ENCODE results near the gene C12orf56. TPM values are rescaled to one million over a fixed set of nuclear protein-coding genes. Genes with fewer than 3 reads are reported as not detected.

Gene C12orf56
- total and polyA plus RNA-seq, 2 donors (not counting 3 experiments of a cell fraction or from before 2014, with no cell fraction given), result 0.06 TPM; not detected in 1

GRCh38 chr12:64431791-64432190 is 41.2 kb upstream of the C12orf56 start:
- H3K9me3 ChIP-seq (replicated peaks; ENCODE audit: control insufficient read depth, insufficient read depth, low read length), result no peaks in the 10 kb centered on the region
- dilution Hi-C loops (cut with MboI; ENCODE audit: extremely low pct_ligation_motif_present, low sequenced_read_pairs) (no loop called here), intact Hi-C loops (cut with micrococcal nuclease) (no loop called here)
- TF ChIP-seq MAX (IDR thresholded peaks at IDR 0.05; ENCODE audit: insufficient read depth, insufficient read length) (no peak), FOS (IDR thresholded peaks at IDR 0.05; ENCODE audit: borderline replicate concordance, insufficient read depth, low read length) (no peak), POLR2A (IDR thresholded peaks at IDR 0.05; ENCODE audit: low read depth, low read length) (no peak), POLR2AphosphoS5 (IDR thresholded peaks at IDR 0.05; ENCODE audit: insufficient read depth, low read depth, low read length) (no peak), MYC (IDR thresholded peaks at IDR 0.05; ENCODE audit: low read depth, low read length) (no peak), GATA2 (IDR thresholded peaks at IDR 0.05; ENCODE audit: insufficient read depth, insufficient read length, low read depth, low read length) (no peak), EZH2 (IDR thresholded peaks at IDR 0.05; ENCODE audit: borderline replicate concordance, low read depth, low read length, severe bottlenecking) (no peak), JUN (IDR thresholded peaks at IDR 0.05; ENCODE audit: borderline replicate concordance, insufficient read depth, insufficient read length, low read depth) (no peak)
- TF ChIP-seq, protein P1, sequence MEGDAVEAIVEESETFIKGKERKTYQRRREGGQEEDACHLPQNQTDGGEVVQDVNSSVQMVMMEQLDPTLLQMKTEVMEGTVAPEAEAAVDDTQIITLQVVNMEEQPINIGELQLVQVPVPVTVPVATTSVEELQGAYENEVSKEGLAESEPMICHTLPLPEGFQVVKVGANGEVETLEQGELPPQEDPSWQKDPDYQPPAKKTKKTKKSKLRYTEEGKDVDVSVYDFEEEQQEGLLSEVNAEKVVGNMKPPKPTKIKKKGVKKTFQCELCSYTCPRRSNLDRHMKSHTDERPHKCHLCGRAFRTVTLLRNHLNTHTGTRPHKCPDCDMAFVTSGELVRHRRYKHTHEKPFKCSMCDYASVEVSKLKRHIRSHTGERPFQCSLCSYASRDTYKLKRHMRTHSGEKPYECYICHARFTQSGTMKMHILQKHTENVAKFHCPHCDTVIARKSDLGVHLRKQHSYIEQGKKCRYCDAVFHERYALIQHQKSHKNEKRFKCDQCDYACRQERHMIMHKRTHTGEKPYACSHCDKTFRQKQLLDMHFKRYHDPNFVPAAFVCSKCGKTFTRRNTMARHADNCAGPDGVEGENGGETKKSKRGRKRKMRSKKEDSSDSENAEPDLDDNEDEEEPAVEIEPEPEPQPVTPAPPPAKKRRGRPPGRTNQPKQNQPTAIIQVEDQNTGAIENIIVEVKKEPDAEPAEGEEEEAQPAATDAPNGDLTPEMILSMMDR (IDR thresholded peaks at IDR 0.05; ENCODE audit: extremely low read depth in 1 of 2, insufficient read depth in 1 of 2, low read depth in 1 of 2, low read length in 2 of 2), result no peak
- no peak overlapping the region for H3K4me2 ChIP-seq (ENCODE audit: insufficient read depth, low read length)
- H2AFZ ChIP-seq (ENCODE audit: low read depth, low read length), result no peak overlapping the region
- no peaks in the 10 kb centered on the region for H3K79me2 ChIP-seq (ENCODE audit: control insufficient read depth, insufficient read depth, low read length)
- DNase-seq (ENCODE audit: low read depth, low spot score) (no peak), FAIRE-seq (no peak)
- no peak overlapping the region for H3K9ac ChIP-seq (replicated peaks; ENCODE audit: extremely low read depth, insufficient read depth, low read length)
- H3K36me3 ChIP-seq (ENCODE audit: control insufficient read depth in 2 of 2, extremely low read depth in 1 of 2, insufficient read depth in 2 of 2, low read length in 2 of 2), result peaks cover 34 to 40% of the 10 kb centered on the region in 2 experiments
- no peaks in the 10 kb centered on the region for H4K20me1 ChIP-seq (replicated peaks; ENCODE audit: control insufficient read depth, extremely low read depth, insufficient read depth, low read length)
- no peaks in the 10 kb centered on the region for H3K4me1 ChIP-seq (ENCODE audit: control insufficient read depth, extremely low read depth, insufficient read depth, low read length)
- no peaks in the 10 kb centered on the region for H3K9me1 ChIP-seq (replicated peaks; ENCODE audit: control insufficient read depth, extremely low read depth, insufficient read depth, low read length)
- H3K4me3 ChIP-seq (replicated peaks in 1 of 3; ENCODE audit: insufficient read depth in 1 of 3, low read depth in 1 of 3, low read length in 3 of 3), result no peak overlapping the region
- CTCF ChIA-PET, result interaction anchor here (1.7 kb wide), 1 partner anchor 9 kb away, joined by 5 read pairs; no protein-coding TSS in a partner anchor
- no peak overlapping the region for H3K27ac ChIP-seq (ENCODE audit: insufficient read depth, low read depth, low read length)
- POLR2A ChIA-PET, result no interaction called here
- BruUV-seq (replicated peaks), result no TSS peak
- H3K27me3 ChIP-seq (ENCODE audit: control insufficient read depth in 2 of 2, insufficient read depth in 2 of 2, low read length in 2 of 2), result no peaks in the 10 kb centered on the region
